HepG2 (cell line): ENCODE data around the gene CHSY3. TPM values are rescaled to one million over a fixed set of nuclear protein-coding genes. Genes with fewer than 3 reads are reported as not detected.

Experiments used
- ATF4 ChIP-seq, 2 experiments: fragments of 450-650 bp in 1 of 2; sonication (generic) in 1 of 2; formaldehyde crosslinking; IDR thresholded peaks; 2 replicates each; pipeline versions ENCODE4 v1.5.0 to v1.8.0; 2020 to 2022; ENCODE audit warnings: mild to moderate bottlenecking in 1 of 2, missing genetic modification reagents in 1 of 2
- FOXA3 ChIP-seq: IDR thresholded peaks from 2 replicates; pipeline ENCODE4 v1.6.1; 2016; ENCODE audit warnings: missing genetic modification reagents, missing compliant biosample characterization
- HNRNPL ChIP-seq: fragments of 200-400 bp; formaldehyde crosslinking; IDR thresholded peaks from 2 replicates; pipeline ENCODE4 v1.6.1; 2017; ENCODE audit warnings: mild to moderate bottlenecking, low read depth, low read length
- IKZF4 ChIP-seq: sonication (generic); formaldehyde crosslinking; IDR thresholded peaks from 2 replicates; pipeline ENCODE4 v1.5.1; 2020; ENCODE audit warnings: borderline replicate concordance, mild to moderate bottlenecking, low read depth, missing genetic modification reagents; ENCODE audit errors: not compliant biosample characterization
- MED13 ChIP-seq: sonication (generic); formaldehyde crosslinking; IDR thresholded peaks from 2 replicates; pipeline ENCODE4 v1.5.0; 2020; ENCODE audit warnings: missing genetic modification reagents
- RBM39 ChIP-seq: fragments of 200-400 bp; formaldehyde crosslinking; IDR thresholded peaks from one replicate; pipeline ENCODE4 v1.6.1; 2018; ENCODE audit warnings: antibody characterized with exemption, mild to moderate bottlenecking, low read depth, low read length; ENCODE audit not compliant: poor library complexity, severe bottlenecking
- ZBTB43 ChIP-seq: sonication (generic); formaldehyde crosslinking; conservative IDR thresholded peaks from 2 replicates; pipeline ENCODE4 v1.4.0; 2020; ENCODE audit warnings: missing genetic modification reagents
- ZBTB44 ChIP-seq: sonication (generic); formaldehyde crosslinking; IDR thresholded peaks from 2 replicates; pipeline ENCODE4 v1.4.0; 2020; ENCODE audit warnings: missing genetic modification reagents
- ZNF143 ChIP-seq: sonication (generic); formaldehyde crosslinking; IDR thresholded peaks from 2 replicates; pipeline ENCODE4 v1.4.0; 2020; ENCODE audit warnings: missing genetic modification reagents
- ZNF24 ChIP-seq: fragments of 450-650 bp; IDR thresholded peaks from 2 replicates; pipeline ENCODE4 v1.6.1; 2017; ENCODE audit warnings: antibody characterized with exemption, mild to moderate bottlenecking
- ZNF335 ChIP-seq: sonication (generic); formaldehyde crosslinking; IDR thresholded peaks from 2 replicates; pipeline ENCODE4 v1.4.0; 2020; ENCODE audit warnings: missing genetic modification reagents
- ZNF446 ChIP-seq: sonication (generic); formaldehyde crosslinking; IDR thresholded peaks from 2 replicates; pipeline ENCODE4 v1.5.0; 2020; ENCODE audit warnings: mild to moderate bottlenecking, missing genetic modification reagents
- ZNF670 ChIP-seq: sonication (generic); formaldehyde crosslinking; IDR thresholded peaks from 2 replicates; pipeline ENCODE4 v1.8.0; 2022; ENCODE audit warnings: mild to moderate bottlenecking, missing genetic modification reagents, borderline replicate concordance
- polyA plus RNA-seq, 8 experiments: library from polyadenylated mRNA; depleted of rRNA in 3 of 8; stranded (reverse) in 7 of 8; unstranded in 1 of 8; fragments of >200 nt; fragmentation: Illumina TruSeq in 4 of 8; extraction: Trizol in 4 of 8; gene quantifications; 2 replicates each; pipeline versions ENCODE4 v1.2.1 to v1.2.3, GENCODE V29; 2011 to 2016; ENCODE audit warnings: low read depth in 4 of 8, missing spikeins in 1 of 8, mixed read lengths in 1 of 8; ENCODE audit not compliant: insufficient read depth in 1 of 8
- total RNA-seq, 5 experiments: library from RNA; depleted of rRNA; stranded (reverse); fragments of >200 nt; fragmentation: Illumina TruSeq; extraction: Trizol; gene quantifications; 2 replicates each; pipeline ENCODE4 v1.2.3, GENCODE V29; 2016; ENCODE audit warnings: low read depth in 1 of 5
- TF ChIP-seq, protein P1 (sequence below): sonication (generic); formaldehyde crosslinking; IDR thresholded peaks from 2 replicates; pipeline ENCODE4 v1.5.1; 2020; ENCODE audit warnings: missing genetic modification reagents, mild to moderate bottlenecking, borderline replicate concordance

CHSY3 gene
- total and polyA plus RNA-seq, 2 of the 13 experiments (the other 11 are each of a cell fraction or from before 2014, with no cell fraction given), result 0.26 to 4.1 TPM

DNA sequence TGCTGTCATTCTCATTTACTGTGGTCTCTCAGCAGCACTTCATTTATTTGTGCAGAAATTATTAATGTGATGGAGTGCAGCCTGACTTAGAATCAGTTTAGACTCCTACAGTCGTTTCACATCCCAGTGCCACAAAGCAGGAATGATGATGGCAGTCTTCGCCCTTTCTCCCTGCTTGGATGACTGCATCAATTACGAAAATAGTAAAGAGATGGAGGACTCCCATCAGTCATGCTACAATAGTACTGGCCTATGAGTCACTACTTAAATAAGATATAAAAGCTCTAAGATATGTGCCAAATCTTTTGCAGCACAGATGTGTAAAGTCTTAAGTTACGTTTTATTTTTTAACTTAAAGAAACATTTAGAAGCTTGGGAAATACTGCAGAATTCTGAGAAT, 263.9 kb downstream of the CHSY3 start (continued):
- TF ChIP-seq ZNF670 (CRISPR knock-in tag), result no peak
- TF ChIP-seq ZNF335 (CRISPR knock-in tag), result no peak
- no peak for TF ChIP-seq RBM39
- no peak for TF ChIP-seq ZNF446 (CRISPR knock-in tag)
- no peak for TF ChIP-seq IKZF4 (CRISPR knock-in tag)
- TF ChIP-seq ZNF143 (CRISPR knock-in tag), result no peak
- TF ChIP-seq ZNF24, result no peak
- TF ChIP-seq MED13 (CRISPR knock-in tag), result no peak
- TF ChIP-seq ZBTB43 (CRISPR knock-in tag), result no peak
- TF ChIP-seq, protein P1, sequence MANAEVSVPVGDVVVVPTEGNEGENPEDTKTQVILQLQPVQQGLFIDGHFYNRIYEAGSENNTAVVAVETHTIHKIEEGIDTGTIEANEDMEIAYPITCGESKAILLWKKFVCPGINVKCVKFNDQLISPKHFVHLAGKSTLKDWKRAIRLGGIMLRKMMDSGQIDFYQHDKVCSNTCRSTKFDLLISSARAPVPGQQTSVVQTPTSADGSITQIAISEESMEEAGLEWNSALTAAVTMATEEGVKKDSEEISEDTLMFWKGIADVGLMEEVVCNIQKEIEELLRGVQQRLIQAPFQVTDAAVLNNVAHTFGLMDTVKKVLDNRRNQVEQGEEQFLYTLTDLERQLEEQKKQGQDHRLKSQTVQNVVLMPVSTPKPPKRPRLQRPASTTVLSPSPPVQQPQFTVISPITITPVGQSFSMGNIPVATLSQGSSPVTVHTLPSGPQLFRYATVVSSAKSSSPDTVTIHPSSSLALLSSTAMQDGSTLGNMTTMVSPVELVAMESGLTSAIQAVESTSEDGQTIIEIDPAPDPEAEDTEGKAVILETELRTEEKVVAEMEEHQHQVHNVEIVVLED (CRISPR knock-in tag), result no peak
- no peak for TF ChIP-seq FOXA3 (CRISPR knock-in tag)
- no peak for TF ChIP-seq ZBTB44 (CRISPR knock-in tag)
- TF ChIP-seq HNRNPL, result no peak
- TF ChIP-seq ATF4 (CRISPR knock-in tag; IDR thresholded peaks at IDR 0.05), result no peak
